K562 (cell line): ENCODE results near the gene PDLIM7. TPM values are rescaled to one million over a fixed set of nuclear protein-coding genes. Genes with fewer than 3 reads are reported as not detected.

Experiments used
- ATF2 ChIP-seq: sonication (generic); formaldehyde crosslinking; IDR thresholded peaks from 2 replicates; pipeline ENCODE4 v1.8.1; 2022; ENCODE audit warnings: missing genetic modification reagents
- CBX1 ChIP-seq: sonication (generic); IDR thresholded peaks from 2 replicates; pipeline ENCODE4 v1.6.1; 2016; ENCODE audit warnings: antibody characterized with exemption, low read depth, mild to moderate bottlenecking
- CTCF ChIP-seq, 3 experiments: IDR thresholded peaks in 2 of 3; conservative IDR thresholded peaks in 1 of 3; 2 replicates each; pipeline ENCODE4 v1.5.1; 2011 to 2012; ENCODE audit warnings: low read length in 3 of 3, mild to moderate bottlenecking in 3 of 3, control low read depth in 2 of 3, improper control_type of control experiment in 1 of 3, inconsistent platforms in 1 of 3, low read depth in 1 of 3, mixed read lengths in 1 of 3, moderate library complexity in 1 of 3; ENCODE audit not compliant: insufficient read depth in 2 of 3
- HDAC6 ChIP-seq: IDR thresholded peaks from 2 replicates; pipeline ENCODE4 v1.6.1; 2012; ENCODE audit warnings: low read depth, mild to moderate bottlenecking, control low read depth, inconsistent platforms, low read length, moderate library complexity
- NR0B1 ChIP-seq: fragments of 450-650 bp; IDR thresholded peaks from one replicate; pipeline ENCODE4 v1.6.1; 2018; ENCODE audit warnings: mild to moderate bottlenecking, moderate library complexity; ENCODE audit not compliant: partially characterized antibody
- RHOXF2B ChIP-seq: fragments of 250-450 bp; sonication (Bioruptor Pico); conservative IDR thresholded peaks from 2 replicates; pipeline ENCODE4 v1.5.1; 2021
- SREBF2 ChIP-seq: sonication (generic); formaldehyde crosslinking; IDR thresholded peaks from 2 replicates; pipeline ENCODE4 v1.4.0; 2020; ENCODE audit warnings: mild to moderate bottlenecking, missing genetic modification reagents
- SRSF1 ChIP-seq: fragments of 200-400 bp; formaldehyde crosslinking; IDR thresholded peaks from 2 replicates; pipeline ENCODE4 v1.6.1; 2017; ENCODE audit warnings: mild to moderate bottlenecking, low read depth, low read length, moderate library complexity
- THAP12 ChIP-seq: fragments of 250-450 bp; sonication (Bioruptor Pico); IDR thresholded peaks from 2 replicates; pipeline ENCODE4 v1.9.0; 2021; ENCODE audit warnings: mild to moderate bottlenecking, inconsistent platforms
- USF1 ChIP-seq: sonication (generic); formaldehyde crosslinking; IDR thresholded peaks from 2 replicates; pipeline ENCODE4 v1.9.0; 2022; ENCODE audit warnings: mild to moderate bottlenecking, missing genetic modification reagents
- XRCC3 ChIP-seq: fragments of 450-650 bp; IDR thresholded peaks from 2 replicates; pipeline ENCODE4 v1.6.1; 2017; ENCODE audit warnings: mild to moderate bottlenecking, moderate library complexity
- ZBTB17 ChIP-seq: fragments of 450-650 bp; formaldehyde crosslinking; IDR thresholded peaks from 2 replicates; pipeline ENCODE4 v1.4.0; 2020; ENCODE audit warnings: mild to moderate bottlenecking
- ZBTB49 ChIP-seq: sonication (generic); formaldehyde crosslinking; IDR thresholded peaks from 2 replicates; pipeline ENCODE4 v1.8.0; 2022; ENCODE audit warnings: missing genetic modification reagents, mild to moderate bottlenecking, borderline replicate concordance
- ZNF253 ChIP-seq: fragments of 250-450 bp; sonication (Bioruptor Pico); conservative IDR thresholded peaks from 2 replicates; pipeline ENCODE4 v1.6.1; 2021; ENCODE audit warnings: mild to moderate bottlenecking
- ZNF3 ChIP-seq: fragments of 250-450 bp; sonication (Bioruptor Pico); IDR thresholded peaks from 2 replicates; pipeline ENCODE4 v1.5.0; 2021; ENCODE audit warnings: mild to moderate bottlenecking, moderate library complexity
- ZNF511 ChIP-seq: sonication (generic); formaldehyde crosslinking; IDR thresholded peaks from 2 replicates; pipeline ENCODE4 v1.8.0; 2022; ENCODE audit warnings: mild to moderate bottlenecking, missing genetic modification reagents
- ZNF695 ChIP-seq: fragments of 450-650 bp; formaldehyde crosslinking; IDR thresholded peaks from 2 replicates; pipeline ENCODE4 v1.4.0; 2020; ENCODE audit warnings: mild to moderate bottlenecking, moderate library complexity
- polyA plus RNA-seq, 8 experiments: library from polyadenylated mRNA; depleted of rRNA in 4 of 8; stranded (reverse) in 5 of 8; unstranded in 3 of 8; fragments of >200 nt; fragmentation: Nextera tagmentation in 2 of 8; fragmentation: Illumina TruSeq in 1 of 8; extraction: Ambion mirVana in 2 of 8; extraction: Trizol in 1 of 8; gene quantifications; 2 replicates each; pipeline versions ENCODE4 v1.2.1 to v1.2.3, GENCODE V29; 2011 to 2014; ENCODE audit warnings: inconsistent platforms in 1 of 8, missing spikeins in 1 of 8
- total RNA-seq, 7 experiments: library from RNA; depleted of rRNA in 6 of 7; stranded (reverse); fragments of >200 nt in 6 of 7; fragmentation: Illumina TruSeq in 2 of 7; extraction: Trizol in 2 of 7; gene quantifications; 2 replicates each; pipeline versions ENCODE4 v1.2.1 to v1.2.3, GENCODE V29; 2011 to 2021; ENCODE audit warnings: low replicate concordance in 1 of 7

Gene PDLIM7
- total and polyA plus RNA-seq, 9 of the 15 experiments (the other 6 are each of a cell fraction or from before 2014, with no cell fraction given) = 2.1 to 124 (median 32.6) TPM

GRCh38 chr5:177496727-177497291, 595 bp downstream of the PDLIM7 start (continued):
- TF ChIP-seq NR0B1 (no peak), RHOXF2B (CRISPR knock-in tag) (no peak), THAP12 (CRISPR knock-in tag) (no peak), HDAC6 (no peak), ZNF511 (CRISPR knock-in tag) (peak; percentile 67; the same call in 1 of the 2 replicates), XRCC3 (no peak), ZBTB49 (CRISPR knock-in tag) (no peak), SREBF2 (CRISPR knock-in tag) (no peak), ZBTB17 (CRISPR knock-in tag) (no peak), CBX1 (no peak), ZNF695 (CRISPR knock-in tag) (no peak), SRSF1 (no peak), ZNF3 (CRISPR knock-in tag) (no peak), ZNF253 (CRISPR knock-in tag) (no peak), CTCF (IDR thresholded peaks at IDR 0.05 in 2 of 3, conservative IDR thresholded peaks at IDR 0.05 in 1 of 3; ENCODE audit: insufficient read depth in 2 of 3, low read depth in 1 of 3, low read length in 3 of 3) (no peak), USF1 (CRISPR knock-in tag) (no peak), ATF2 (no peak)
